Epithelial cell of proximal tubule (primary cell): ENCODE results near the gene SSX4B. TPM values are rescaled to one million over a fixed set of nuclear protein-coding genes. Genes with fewer than 3 reads are reported as not detected.
"Not testable (repeated sequence)": the region's sequence is repeated elsewhere in the genome, so short reads cannot be mapped to it uniquely, and the experiment has no call there.

Source experiments
- DNase-seq: peaks from one replicate; pipeline ENCODE4 v3.0.0-alpha.2; 2011; ENCODE audit warnings: low read depth
- H3K4me3 ChIP-seq: 2 replicates; pipeline ENCODE4 v1.5.1; 2011; ENCODE audit warnings: low read depth, mild to moderate bottlenecking, low read length
- CTCF ChIP-seq: conservative IDR thresholded peaks from 2 replicates; pipeline ENCODE4 v1.5.1; 2012; ENCODE audit warnings: low read depth, mild to moderate bottlenecking, low read length
- total RNA-seq: library from RNA; depleted of rRNA; stranded (reverse); fragments of >200 nt; gene quantifications from 2 replicates; pipeline ENCODE4 v1.2.3, GENCODE V29; 2015

SSX4B gene
- total RNA-seq, 1 donor from 2014 or later = not detected

DNA sequence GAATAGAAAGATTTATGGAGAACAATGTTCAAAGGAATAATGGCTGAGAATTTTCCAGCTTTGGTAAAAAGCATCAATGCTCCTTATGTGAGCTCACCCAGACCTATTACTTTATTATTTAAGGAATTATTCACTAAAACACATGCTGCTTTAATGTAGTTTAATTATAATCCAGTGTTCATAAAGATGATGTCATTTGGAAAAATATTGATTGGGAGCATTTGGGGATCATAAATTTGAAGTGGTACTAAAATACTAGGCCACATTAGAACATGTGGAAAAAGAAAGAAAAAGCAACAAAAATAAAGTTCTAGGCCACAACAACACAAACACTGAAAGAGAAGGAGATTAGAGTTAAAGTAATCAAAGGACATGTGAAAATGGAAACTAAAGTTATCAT lies 38.3 kb upstream of the SSX4B start:
- no peak overlapping the region for H3K4me3 ChIP-seq
- no peak for DNase-seq
- TF ChIP-seq CTCF = no peak

- H3K4me3 ChIP-seq, DNase-seq: not testable (repeated sequence)
These were observed 35.4 kb upstream of the SSX4B start for GRCh38 chrX:48447201-48447600.

DNA sequence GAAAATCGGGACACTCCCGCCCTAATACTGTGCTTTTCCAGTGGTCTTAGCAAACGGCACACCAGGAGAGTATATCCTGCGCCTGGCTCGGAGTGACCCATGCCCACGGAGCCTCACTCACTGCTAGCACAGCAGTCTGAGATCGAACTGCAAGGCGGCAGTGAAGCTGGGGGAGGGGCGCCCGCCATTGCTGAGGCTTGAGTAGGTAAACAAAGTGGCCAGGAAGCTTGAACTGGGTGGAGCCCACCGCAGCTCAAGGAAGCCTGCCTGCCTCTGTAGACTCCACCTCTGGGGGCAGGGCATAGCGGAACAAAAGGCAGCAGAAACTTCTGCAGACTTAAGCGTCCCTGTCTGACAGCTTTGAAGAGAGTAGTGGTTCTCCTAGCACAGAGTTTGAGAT lies 22.0 kb upstream of the SSX4B start:
- not testable (repeated sequence) for DNase-seq, H3K4me3 ChIP-seq

DNA sequence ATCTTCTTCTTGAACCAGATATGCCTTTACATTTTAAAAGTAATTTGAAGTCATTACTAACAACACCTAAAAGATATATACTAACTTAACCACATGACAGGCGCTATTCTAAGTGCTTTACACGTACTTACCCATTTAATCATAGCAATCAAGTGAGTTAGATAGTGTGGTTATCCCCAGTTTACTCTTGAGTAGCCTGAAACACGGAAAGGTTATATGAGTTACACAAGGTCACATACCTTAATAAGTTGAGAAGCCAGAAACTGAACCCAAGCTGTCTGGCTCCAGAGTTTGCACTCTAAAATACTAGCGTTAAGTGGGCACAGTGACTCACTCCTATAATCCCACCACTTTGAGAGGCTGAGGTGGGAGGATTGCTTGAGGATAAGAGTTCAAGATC lies 18.4 kb upstream of the SSX4B start:
- not testable (repeated sequence) for DNase-seq, H3K4me3 ChIP-seq

DNA sequence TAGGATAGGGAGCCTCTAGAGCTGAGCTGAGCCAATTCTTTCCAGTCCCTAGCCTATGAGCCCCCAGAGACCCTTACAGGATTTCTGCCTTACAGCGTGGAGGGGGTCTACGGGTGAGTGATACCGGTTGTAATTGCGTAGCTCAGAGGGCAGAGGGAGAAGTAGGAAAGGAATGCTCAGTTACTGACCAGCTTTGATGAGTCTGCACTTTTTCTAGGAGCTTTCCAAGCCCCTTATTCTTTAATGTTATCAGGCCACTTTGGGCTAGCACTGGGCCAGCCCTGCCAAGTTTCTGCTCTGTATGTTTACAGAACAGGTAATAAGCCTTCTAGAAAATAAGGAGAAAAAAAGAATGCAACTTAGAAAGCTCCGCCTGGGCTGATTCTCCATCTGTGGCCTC lies 17.8 kb upstream of the SSX4B start:
- not testable (repeated sequence) for H3K4me3 ChIP-seq, DNase-seq

DNA sequence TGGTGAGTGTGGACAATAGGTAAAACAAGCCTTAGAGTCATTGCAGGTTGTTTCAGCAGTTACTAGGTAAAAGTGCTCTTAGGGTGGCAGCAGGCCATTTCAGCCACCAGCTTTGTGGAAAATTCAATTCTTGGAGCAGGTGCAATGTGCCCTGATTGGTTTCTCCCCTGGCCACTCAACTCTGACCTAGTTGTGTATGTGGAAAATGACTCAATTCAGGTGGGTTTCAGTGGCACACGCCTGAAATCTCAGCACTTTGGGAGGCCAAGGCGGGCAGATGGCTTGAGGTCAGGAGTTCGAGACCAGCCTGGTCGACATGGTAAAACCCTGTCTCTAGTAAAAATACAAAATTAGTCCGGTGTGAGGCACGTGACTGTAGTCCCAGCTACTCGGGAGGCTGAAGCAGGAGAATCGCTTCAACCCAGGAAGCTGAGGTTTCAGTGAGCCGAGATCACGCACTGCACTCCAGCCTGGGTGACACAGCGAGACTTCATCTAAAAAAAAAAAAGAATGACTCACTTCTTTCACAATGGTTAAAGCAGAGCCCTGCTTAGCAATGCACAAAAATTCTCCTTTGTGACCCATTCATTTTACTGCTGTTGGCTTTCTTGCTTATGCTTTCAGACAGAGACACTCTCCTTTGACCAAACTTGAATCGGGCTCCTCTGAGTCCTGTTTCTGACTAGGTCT lies 15.4 kb upstream of the SSX4B start:
- DNase-seq, H3K4me3 ChIP-seq: not testable (repeated sequence)

GRCh38 chrX:48397825-48398224 lies 13.9 kb downstream of the SSX4B start:
- H3K4me3 ChIP-seq, DNase-seq: not testable (repeated sequence)

GRCh38 chrX:48396931-48397330 lies 14.8 kb downstream of the SSX4B start:
- DNase-seq, H3K4me3 ChIP-seq: not testable (repeated sequence)

DNA sequence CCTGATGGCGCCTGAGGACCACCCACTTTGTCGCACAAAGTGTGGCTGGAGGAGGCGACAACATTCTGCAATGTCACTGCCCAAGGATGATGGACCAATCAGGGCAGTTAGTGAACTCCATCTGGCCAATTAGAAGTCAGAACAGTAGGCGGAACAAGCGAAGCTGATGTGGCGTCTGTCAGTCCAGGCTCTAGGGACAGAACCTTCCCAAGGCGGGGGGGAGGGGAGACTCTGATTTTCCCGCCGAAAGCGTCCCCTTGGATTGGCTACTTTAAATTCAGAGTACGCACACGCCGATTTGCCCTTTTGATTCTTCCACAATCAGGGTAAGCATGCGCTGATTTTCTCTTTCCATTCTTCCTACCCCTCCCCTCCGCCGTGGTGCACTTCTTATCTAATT lies 28.5 kb downstream of the SSX4B start, which contains the start of gene SSX4:
SSX4 (plus strand) TSS at position 301 of the 400 bp plus-strand sequence. CDS start 515 bp downstream, outside the sequence.
- DNase-seq, H3K4me3 ChIP-seq: not testable (repeated sequence)

GRCh38 chrX:48370408-48370807 lies 41.4 kb downstream of the SSX4B start:
- not testable (repeated sequence) for DNase-seq, H3K4me3 ChIP-seq

GRCh38 chrX:48367717-48368408 lies 43.9 kb downstream of the SSX4B start:
- DNase-seq, H3K4me3 ChIP-seq: not testable (repeated sequence)

- not testable (repeated sequence) for H3K4me3 ChIP-seq, DNase-seq
These were observed 52.5 kb downstream of the SSX4B start for GRCh38 chrX:48359281-48359680.

- no peak overlapping the region for H3K4me3 ChIP-seq
- no peak for TF ChIP-seq CTCF
- DNase-seq = no peak
These were observed 54.1 kb downstream of the SSX4B start for GRCh38 chrX:48357681-48358080.

- not testable (repeated sequence) for DNase-seq, H3K4me3 ChIP-seq
These were observed 55.3 kb downstream of the SSX4B start, which contains the start of gene SSX3 for GRCh38 chrX:48356315-48357094. SSX3 (minus strand) TSS chrX:48356703; CDS start chrX:48355249, 1,454 bp downstream.
